GM21825 (cell line): ENCODE results near the gene PNPLA2.

Experiments
- ATAC-seq: cut with Tn5 transposase; IDR thresholded peaks from one replicate; pipeline ENCODE4 v1.9.1; 2021; ENCODE audit warnings: mild to moderate bottlenecking, moderate library complexity; ENCODE audit not compliant: unreplicated experiment

The PNPLA2 gene

DNA sequence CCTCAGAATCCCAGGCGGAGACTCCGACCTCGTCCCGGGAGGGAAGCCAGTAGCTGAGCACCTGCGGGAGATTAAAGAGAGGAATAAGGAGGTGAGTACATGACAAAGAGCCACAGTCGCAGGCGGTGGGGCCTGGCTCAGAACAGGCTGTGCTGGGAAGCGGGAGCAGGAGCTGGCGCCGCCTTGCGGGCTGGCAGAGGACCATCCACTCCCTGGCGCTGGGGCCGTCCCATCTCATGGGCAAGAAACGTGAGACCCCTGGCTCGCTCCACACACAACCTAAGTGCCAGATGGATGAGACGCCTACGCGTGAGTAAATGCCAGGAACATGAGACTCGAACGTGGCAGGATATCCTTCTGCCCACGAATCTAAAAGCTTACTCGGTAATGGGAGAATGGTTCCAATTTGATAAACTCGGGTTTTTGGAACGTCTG lies 35.1 kb upstream of the PNPLA2 start:
- ATAC-seq = no peak

DNA sequence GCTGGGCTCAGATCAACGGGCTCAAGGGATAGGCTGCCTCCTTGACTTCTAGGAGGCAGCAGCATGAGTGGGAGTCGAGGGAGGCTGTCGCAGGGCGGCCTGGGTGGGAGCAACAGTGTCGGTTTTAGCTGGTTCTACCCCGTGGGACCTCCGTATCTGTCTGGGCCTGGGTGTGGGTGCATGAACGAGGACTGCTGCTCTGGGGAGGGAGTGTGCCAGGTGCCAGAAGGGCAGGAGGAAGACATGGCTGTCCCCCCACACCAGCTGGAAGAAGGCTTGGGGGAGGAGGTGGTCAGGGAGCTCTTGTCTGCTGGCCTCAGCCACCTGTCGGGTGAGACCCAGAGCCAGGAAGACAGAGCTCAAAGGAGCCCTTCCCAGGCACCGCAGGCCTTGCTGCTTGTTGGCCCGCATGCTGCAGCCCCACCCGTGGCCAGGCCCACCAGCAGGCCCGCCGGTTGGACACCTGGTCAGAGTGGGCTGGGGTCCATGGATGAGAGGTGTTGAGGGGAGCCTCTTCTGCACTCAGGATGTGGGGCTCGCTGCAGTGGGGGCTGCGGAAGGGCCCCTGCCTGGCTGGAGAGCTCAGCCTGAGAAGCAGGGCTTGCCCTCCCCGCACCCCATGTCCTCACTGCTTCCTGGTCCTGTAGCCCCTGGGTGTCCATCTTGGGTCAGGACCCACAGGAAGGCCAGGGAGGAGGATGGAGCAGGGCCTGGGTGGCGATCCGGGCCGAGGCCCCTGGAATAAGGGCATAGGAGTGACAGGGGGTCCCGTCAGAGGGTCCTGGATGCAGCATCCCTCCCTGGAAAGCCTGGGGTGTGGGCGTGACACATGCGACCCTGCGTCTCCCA lies 32.3 kb upstream of the PNPLA2 start:
- no peak for ATAC-seq

DNA sequence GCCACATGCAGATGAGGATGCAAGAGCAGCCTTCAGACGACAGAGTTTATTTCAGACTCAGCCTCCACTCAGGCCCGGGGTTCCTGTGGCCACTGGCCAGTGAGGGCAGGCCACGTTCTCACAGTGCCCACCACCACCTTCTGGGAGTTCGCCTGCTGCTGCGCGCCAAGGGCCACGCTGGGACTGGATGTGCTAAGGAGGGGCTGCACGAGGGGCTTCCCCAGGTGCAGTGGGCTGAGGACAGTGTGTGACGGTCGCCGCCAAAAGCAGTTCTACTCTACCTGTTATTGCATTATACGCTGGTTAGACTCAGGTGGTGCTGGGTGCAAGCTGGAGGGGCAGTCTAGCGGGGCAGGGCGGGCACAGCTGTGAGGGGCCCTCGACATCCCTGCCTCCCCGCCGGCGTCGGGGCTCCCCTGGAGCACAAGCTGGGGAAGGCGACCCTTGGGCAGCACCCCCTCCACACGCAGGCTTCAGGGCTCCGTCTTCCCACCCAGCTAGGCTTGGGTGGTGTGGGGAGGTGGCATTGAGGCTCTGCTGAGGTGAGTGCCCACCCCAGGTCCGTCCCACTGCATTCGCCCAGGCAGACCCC lies 31.5 kb upstream of the PNPLA2 start:
- no peak for ATAC-seq

DNA sequence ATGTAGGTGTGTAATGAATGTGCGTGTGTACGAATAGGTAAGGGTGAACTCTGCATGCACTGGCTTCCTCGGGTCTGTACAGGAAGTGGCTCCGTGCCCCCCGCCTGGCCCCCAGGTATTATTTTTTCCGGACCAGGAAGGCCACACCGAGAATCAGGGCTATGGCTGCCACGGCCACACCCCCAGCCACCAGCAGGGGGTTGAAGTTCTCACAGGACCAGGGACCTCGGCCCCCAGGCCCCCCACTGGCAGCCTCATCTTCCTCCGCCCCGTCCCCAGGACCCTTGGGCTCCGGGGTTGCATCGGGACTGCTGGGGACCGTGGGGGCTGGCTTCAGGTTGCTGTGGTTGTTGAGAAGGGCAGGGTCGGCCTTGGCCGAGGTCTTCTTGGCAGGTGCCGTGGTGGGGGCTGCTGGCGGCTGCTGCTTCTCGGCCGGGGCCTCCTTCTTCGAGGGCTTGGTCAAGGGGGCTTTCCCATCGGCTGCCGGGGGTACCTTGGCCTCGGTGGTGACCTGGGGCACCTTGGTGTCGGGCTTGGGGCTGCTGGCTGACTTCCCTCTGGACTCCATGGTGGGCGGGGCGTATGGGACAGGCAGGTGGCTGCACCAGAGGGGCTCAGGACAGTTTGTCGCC lies 30.6 kb upstream of the PNPLA2 start:
- no peak for ATAC-seq

DNA sequence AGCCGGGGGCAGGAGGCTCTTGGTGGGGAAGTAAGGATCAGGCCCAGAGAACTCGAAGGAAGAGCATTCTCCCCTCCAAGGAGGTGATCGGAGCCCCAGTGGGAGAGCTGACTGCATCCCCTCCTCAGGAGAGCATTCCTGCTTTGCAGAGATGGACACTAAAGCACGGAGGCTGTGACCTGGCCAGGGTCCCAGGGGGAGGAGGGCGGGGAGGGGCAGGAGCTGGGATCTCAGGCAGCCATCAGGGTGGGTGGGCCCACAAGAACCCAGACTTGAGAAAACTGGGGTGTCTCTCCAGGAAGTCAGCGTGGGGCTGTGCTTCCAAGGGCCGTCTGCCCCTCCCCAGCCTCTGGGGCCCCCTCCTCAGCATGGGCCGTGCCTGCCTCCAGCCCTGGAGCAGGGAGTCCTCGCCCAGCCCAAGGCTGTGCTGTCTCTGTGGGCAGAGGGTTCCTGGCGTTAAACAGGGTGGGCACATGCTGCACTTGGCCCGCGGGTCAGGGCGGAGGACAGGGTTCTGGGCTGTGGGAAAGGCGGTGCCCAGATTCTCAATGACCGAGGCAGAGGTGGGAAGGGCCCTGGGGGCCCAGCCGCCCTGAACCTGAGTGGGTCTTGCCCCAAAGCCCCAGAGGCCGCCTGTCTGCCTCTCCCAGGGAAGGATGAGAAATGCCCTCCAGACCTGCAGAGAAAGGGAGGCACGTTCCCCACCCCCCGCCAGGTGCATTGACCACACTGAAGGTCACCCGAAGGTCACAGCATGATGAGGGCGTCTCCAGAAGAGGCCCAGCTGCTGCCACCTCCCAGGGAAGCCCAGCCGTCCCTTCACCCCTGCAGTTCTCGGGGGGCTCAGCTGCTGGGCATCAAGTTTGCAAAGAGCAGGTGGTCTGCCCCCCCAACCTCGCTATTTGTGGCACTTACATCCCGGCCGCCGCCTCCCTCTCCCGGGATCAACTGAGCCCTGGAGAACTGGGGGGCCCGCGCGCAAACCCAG lies 29.5 kb upstream of the PNPLA2 start:
- no peak for ATAC-seq

DNA sequence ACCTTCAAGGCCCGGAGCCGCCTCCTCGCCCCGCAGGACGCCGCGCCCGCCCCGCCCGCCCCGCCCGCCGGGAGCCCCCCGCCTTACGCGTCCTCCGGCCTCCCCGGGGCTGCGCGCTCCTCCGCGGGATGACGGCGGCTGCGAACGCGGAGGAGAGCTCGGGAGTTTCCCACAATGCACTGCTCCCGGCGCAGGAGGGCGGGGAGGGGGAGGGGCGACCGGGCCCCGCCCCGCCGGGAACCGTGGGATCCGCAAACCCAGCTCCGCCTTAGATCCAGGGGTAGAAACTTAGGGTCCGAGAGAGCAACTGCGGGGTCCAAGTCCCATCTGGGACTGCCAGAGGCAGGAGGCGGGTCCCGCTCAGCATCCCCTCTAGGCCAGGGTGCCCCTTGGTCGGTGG lies 28.8 kb upstream of the PNPLA2 start, which contains the start of gene CEND1:
CEND1 (minus strand) TSS at position 148 of the 400 bp plus-strand sequence. CDS start 1,514 bp downstream, outside the sequence.
- ATAC-seq = no peak

DNA sequence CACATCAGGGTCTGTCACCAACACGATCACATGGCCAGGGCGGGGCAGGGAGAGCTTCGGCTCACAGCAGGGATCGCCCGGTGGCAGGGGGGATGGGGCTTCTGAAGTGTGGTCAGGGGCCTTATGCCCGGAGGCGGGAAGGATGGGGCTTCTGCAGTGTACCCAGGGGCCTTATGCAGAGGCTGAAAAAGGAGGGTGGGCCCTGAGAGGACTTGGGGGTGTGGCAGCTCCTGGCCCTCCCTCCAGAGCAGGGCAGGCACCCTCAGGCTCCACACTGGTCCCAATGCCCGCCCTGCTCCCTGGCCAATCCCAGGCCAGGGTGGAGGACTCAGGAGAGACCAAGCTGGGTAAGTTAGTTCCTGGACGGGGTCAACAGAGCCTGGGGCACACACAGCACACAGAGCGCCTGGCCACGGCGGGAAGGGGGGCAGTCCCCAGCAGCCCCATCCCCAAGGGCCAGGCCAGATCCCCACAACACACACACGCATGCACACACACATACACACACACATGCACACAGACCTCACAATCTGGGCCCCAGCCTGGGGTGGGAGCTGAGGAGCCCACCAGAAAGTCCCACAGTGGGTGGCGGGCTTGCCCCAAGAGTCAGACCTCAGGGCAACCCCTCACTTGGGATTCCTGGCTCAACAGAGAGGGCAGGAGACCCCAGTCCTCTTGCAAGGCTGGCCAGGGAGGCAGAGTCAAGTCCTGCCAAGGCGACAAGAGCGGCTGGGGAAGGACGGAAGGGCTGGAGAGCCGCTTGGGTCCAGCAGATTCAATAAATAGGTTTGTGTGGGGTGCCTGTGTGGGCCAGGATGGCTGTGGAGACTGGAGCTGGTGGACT lies 27.8 kb upstream of the PNPLA2 start:
- ATAC-seq = no peak

DNA sequence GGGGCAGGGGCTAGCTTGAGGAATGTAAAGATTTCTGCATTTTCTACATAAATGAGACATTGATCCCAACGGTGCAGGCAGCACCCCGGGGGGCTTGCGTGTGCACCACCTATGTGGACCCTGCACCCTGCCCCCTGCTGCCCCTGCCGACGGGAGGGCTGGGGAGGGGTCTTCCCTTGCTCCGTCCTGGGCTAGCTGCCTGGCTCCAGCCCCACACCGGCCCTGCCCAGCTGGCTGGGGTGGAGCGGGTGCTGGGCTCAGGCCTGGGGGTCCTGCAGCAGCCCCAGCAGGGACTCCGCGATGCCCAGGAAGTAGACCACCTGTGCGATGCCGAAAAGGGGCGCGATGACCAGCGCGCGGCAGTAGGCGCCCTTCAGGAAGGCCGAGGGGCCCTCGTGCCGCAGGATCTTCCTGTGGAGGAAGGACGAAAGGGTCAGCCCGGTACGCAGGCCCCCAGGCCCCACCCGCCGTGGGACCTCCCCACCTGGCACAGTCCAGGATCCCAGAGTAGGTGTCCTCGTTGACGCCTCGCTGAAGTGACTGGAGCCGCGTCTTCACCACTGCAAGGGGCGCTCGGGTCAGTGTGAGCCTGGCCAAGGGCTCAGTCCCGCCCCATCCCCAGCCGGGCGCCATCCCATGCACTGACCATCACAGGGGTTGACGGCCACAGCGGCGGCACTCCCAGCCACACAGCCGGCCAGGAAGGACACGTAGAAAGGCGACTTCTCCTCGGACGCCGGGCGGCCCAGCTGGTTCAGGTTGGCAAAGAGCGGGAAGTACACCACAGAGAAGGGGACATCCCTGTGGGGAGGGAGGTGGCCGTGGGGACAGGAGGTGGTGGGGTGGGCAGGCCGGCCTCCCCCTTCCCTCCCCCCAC lies 26.8 kb upstream of the PNPLA2 start:
- no peak for ATAC-seq

DNA sequence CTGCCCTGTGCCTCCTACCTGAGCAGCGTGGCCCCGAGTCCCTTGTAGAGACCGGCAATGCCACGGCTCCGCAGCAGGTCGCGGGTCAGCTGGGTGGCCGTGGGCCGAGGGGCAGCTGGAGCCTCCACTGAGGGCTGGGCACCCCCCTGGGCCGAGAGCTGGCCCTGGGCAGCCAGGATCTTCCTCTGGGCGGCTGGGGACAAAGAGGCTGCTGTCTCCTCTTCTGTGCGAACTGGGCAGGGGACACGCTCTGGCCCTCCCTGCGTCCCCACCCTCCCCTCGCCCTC lies 26.2 kb upstream of the PNPLA2 start:
- no peak for ATAC-seq

DNA sequence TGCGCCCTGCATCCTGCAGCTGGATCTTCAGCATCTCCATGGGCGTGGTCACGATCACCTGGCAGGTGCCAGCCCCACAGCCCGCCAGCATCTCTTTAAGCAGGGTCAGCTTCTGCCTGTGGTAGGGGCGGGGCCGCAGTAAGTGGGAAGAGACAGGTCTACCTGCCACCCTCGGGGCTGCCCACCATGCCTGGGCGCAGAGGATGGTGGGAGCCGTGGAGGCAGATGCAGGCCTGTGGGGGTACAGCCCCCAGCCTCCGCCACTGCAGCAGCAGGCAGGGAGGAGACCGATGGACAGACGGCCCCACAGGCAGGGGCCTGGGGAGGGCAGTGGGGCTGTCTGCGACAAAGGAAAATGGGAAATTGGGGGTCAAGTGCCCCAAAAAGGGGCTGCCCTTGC lies 25.8 kb upstream of the PNPLA2 start:
- ATAC-seq = no peak

DNA sequence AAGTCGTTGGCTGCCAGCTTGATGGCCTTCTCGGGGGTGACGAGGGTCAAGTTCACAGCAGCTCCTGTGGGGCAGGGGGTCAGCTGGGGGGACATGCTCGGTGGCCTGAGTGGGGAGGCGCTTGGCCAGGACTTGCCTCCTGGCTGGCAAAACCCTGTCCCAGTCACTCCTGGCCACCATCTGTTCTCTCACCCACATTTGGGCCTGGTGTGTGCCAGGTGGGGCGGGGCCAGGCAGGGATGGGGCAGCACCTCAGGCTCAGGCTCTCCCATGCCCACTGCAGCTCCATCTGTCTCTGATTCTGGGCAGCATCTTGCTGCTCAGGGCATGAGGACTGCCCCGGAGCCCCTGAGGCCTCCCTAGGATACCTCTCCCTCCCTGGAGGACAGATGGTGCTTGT lies 25.2 kb upstream of the PNPLA2 start:
- no peak for ATAC-seq

DNA sequence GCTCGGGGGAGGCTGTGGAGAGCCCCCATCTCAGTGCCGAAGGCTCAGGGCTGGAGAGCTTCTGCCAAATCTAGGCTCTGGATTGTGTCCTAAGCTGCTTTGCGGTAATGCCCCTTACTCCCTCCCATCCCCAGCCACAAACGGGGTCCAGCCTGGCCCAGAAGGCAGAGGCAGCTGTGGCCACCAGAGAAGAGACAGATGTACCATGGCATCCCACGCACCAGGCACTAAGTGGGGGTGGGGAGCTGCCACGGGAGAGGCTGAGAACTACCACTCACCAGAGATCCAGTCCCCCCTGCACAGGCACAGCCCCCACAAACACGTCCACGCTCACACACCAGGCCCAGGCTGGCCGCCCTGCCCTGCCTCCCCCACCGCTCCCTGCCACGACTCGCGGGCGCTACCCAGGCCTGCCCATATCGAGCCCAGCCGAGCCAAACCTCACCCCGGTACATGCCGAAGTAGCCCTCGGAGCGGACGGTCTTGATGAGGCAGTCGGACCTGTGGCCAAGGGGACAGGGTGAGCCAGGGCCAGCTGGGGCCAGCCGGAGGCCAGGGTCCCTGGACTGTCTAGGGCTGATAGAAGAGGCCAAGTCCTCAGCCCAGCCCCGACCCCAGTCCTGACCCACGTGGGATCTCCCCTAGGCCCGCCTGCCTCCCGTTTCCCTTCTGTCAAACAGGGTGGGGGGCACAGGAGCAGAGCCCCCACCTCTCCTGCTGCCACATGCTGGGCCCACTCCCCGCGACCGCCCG lies 24.5 kb upstream of the PNPLA2 start:
- ATAC-seq = no peak

DNA sequence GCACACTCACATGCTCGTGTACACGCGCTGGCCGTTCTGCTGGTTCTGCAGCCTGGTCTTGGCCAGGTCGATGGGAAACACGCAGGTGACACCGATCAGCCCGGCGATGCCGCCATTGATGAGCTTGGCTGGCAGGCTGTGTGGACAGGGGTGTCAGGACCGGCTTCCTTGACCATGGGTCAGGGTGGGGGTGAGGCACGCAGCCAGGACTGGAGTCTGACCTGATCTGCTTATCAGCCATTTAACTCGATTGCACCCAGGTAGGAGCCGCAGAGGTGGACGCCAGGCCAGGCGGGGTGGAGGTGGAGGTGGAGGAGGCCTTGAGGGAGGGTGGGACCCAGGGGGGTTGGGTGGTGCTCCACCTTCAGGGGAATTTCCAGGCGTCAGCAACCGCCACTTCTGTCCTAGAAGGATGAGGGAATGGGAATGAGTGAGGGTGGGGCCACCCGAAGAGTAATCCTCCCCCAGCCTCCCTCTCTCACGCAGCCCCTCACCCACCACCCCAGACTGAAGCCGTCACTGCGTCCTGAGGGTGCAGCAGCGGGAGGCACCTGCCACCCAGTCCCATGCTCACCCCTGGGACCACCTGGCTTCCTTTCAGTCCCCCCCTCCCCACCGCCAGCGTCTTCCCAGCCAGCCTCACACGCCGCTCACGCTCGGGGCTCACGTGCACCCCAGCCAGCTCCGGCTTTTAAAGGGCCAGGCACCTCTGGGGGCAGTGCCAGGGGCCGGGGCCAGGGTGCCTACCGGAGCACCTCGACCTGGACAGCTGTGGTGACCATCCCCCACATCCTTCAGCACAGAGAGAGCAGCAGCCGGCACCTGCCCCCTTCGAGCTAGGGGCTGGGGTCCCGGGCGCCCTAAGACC lies 23.7 kb upstream of the PNPLA2 start:
- ATAC-seq = no peak

DNA sequence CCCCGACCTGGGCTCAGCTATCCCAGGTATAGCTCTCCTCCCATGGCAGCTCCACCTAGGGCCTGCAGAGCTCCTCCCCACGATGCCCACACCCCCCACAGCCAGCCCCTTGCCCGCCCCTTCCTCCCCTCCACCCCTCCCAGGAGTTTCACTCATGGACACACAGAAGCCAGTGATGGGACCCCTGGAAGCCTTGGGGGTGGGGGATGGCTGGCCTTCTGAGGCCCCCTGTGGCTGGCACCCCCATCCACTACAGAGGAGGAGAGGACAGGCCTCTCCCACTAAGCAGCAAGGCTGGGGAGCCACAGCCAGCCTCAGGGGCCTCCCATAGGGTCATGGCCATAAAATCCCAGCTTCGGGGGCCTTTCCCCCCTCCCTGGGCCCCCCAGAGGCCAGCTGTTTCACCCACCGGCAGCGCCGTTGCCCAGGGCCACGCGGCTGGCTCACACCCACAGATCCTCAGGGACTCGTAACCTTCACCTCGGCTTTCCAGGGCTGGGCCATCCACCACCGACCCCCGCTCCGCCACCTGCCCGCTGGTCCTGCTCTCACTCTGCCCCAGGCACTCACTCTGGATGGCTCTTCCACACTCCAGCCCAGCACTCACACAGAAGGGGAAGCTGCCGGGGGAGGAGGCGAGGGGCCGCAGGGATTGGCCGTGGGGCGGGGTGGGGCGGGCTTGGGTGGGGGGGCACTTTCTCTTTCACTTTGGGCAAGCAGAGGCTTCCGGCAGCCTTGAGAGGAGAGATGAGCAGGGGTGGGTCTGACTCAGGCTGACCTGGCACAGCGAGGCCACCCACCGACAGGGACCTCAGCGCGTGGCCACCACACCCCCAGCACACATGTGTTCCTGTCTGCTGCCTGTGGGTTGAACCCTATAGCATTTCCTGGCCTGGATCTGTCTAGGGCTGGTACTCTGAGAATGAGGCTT lies 22.8 kb upstream of the PNPLA2 start:
- peak; percentile 31 for ATAC-seq

DNA sequence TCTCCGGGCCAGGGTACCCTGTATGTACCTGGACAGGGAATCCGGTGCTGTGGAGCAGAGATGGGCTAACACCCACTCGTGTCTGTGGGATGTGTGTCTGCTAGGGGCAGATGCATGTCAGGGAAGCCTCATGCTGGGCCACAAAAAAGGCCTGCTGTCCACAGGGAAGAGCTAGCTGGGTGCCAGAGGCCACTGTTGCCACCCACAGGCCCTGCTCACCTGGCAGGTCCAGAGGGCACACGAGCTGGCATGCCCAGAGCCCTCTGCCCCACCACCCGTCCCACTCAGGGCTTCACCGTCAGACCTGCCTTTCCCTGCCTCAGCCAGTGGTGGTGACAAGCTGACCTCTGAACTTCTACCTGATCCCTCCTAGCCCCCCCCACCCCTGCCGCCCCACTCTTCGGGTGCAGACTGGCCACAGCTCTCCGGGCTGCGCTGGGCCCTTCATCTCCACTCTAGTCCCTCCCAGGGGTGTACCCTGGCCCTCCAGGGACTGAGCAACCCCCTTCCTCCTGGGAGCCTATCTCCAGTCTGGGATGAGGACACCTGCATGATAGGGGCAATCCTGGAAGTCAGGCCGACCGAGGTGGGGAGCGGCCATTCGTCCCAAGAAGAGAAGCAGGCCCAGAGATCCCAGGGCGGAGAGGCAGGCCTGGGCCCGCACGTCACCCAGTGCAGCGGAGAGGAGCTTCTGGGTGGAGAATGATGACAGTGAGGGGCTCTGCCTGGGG lies 22.0 kb upstream of the PNPLA2 start:
- peak; percentile 0 for ATAC-seq
